Activated CD8-positive, alpha-beta memory T cell treated with anti-CD3 and anti-CD28 coated beads, Interleukin-2, amount 10 ng/mL, durations not matched to agents 7 days and 5 days (primary cell): ENCODE data around the gene PCDHGA5. TPM values are rescaled to one million over a fixed set of nuclear protein-coding genes. Genes with fewer than 3 reads are reported as not detected.

Experiments used
- total RNA-seq, 2 experiments: library from RNA; stranded (reverse); gene quantifications; one replicate each; pipeline ENCODE4 v1.2.3, GENCODE V29; 2021

Gene PCDHGA5
- total RNA-seq, 2 experiments from 2014 or later, result 0.09 to 0.12 TPM

Other genes starting within 250 kb of the PCDHGA5 start
- not detected for gene PCDHB4, start 242.3 kb upstream of the PCDHGA5 start, total RNA-seq
- not detected for gene PCDHB5, start 229.0 kb upstream of the PCDHGA5 start, total RNA-seq
- not detected for gene PCDHB6, start 214.1 kb upstream of the PCDHGA5 start, total RNA-seq
- not detected for gene PCDHB7, start 191.5 kb upstream of the PCDHGA5 start, total RNA-seq
- gene PCDHB8, start 186.4 kb upstream of the PCDHGA5 start, total RNA-seq, result not detected
- gene PCDHB16, start 181.8 kb upstream of the PCDHGA5 start, total RNA-seq, result not detected
- not detected for gene PCDHB9, start 177.0 kb upstream of the PCDHGA5 start, total RNA-seq
- not detected for gene PCDHB10, start 171.8 kb upstream of the PCDHGA5 start, total RNA-seq
- not detected for gene PCDHB11, start 164.5 kb upstream of the PCDHGA5 start, total RNA-seq
- gene PCDHB12, start 155.4 kb upstream of the PCDHGA5 start, total RNA-seq, result not detected
- gene PCDHB13, start 150.2 kb upstream of the PCDHGA5 start, total RNA-seq, result not detected
- gene PCDHB14, start 140.8 kb upstream of the PCDHGA5 start, total RNA-seq, result not detected
- gene PCDHB15, start 118.8 kb upstream of the PCDHGA5 start, total RNA-seq, result not detected
- gene SLC25A2, start 60.1 kb upstream of the PCDHGA5 start, total RNA-seq, result 1 to 10 TPM in 1 of 2 experiments, under 1 TPM in 1; 0.56 to 1.1 TPM
- gene TAF7, start 43.4 kb upstream of the PCDHGA5 start, total RNA-seq, result 10 to 100 TPM; 57.3 to 64.6 TPM
- not detected for gene PCDHGA1, start 33.6 kb upstream of the PCDHGA5 start, total RNA-seq
- not detected for gene PCDHGA2, start 25.4 kb upstream of the PCDHGA5 start, total RNA-seq
- under 1 TPM in 1 of 2 experiments, not detected in 1; 0.15 TPM for gene PCDHGA3, start 20.3 kb upstream of the PCDHGA5 start, total RNA-seq
- gene PCDHGB1, start 14.1 kb upstream of the PCDHGA5 start, total RNA-seq, result not detected
- gene PCDHGA4, start 9.1 kb upstream of the PCDHGA5 start, total RNA-seq, result under 1 TPM in 1 of 2 experiments, not detected in 1; 0.20 TPM
- under 1 TPM; 0.12 to 0.67 TPM for gene PCDHGB2, start 4.2 kb upstream of the PCDHGA5 start, total RNA-seq
- gene PCDHGB3, start 6.1 kb downstream of the PCDHGA5 start, total RNA-seq, result under 1 TPM; 0.09 to 0.41 TPM
- gene PCDHGA6, start 9.7 kb downstream of the PCDHGA5 start, total RNA-seq, result under 1 TPM; 0.16 to 0.20 TPM
- gene PCDHGA7, start 18.6 kb downstream of the PCDHGA5 start, total RNA-seq, result under 1 TPM in 1 of 2 experiments, not detected in 1; 0.07 TPM
- gene PCDHGB4, start 23.5 kb downstream of the PCDHGA5 start, total RNA-seq, result under 1 TPM; 0.07 to 0.09 TPM
- gene PCDHGA8, start 28.5 kb downstream of the PCDHGA5 start, total RNA-seq, result not detected
- gene PCDHGB5, start 33.8 kb downstream of the PCDHGA5 start, total RNA-seq, result not detected
- not detected for gene PCDHGA9, start 38.6 kb downstream of the PCDHGA5 start, total RNA-seq
- not detected for gene PCDHGB6, start 43.9 kb downstream of the PCDHGA5 start, total RNA-seq
- gene PCDHGA10, start 48.8 kb downstream of the PCDHGA5 start, total RNA-seq, result not detected
- not detected for gene PCDHGB7, start 53.5 kb downstream of the PCDHGA5 start, total RNA-seq
- not detected for gene PCDHGA11, start 56.9 kb downstream of the PCDHGA5 start, total RNA-seq
- gene PCDHGA12, start 66.3 kb downstream of the PCDHGA5 start, total RNA-seq, result under 1 TPM in 1 of 2 experiments, not detected in 1; 0.07 TPM
- not detected for gene PCDHGC3, start 111.8 kb downstream of the PCDHGA5 start, total RNA-seq
- not detected for gene PCDHGC4, start 120.9 kb downstream of the PCDHGA5 start, total RNA-seq
- gene PCDHGC5, start 124.9 kb downstream of the PCDHGA5 start, total RNA-seq, result not detected